ENCODE results near the gene CALCOCO2. TPM values are rescaled to one million over a fixed set of nuclear protein-coding genes. Genes with fewer than 3 reads are reported as not detected.

CALCOCO2 gene
- total and polyA plus RNA-seq, 4 donors: 23.0 to 64.9 (median 44.0) TPM

DNA sequence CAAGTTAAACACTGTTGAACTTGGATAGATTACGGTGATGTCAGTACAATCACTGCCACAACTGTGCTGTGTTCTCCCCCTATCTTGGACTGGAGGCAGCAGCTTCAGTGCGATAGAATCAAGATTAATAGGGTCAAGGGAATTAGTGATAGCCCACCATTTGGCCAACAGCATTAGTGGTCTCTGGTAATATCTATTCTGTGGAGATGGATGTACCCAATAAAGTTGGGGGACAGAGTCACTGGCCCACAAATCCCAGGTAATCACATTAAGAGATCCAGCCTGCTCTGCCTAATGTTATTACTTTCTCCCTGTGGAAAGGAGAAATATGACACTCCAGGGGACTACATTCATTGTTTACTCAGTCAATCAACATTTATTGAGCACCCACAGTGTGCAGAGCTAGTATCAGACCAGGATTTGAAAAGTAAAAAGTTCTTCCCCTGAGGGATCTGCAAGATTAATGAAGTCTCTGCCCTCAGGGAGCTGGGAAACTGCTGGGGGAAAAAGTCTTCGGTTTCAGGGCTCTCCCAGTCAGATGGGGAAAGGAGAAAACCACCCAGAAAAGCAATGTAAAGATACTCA, 38.2 kb downstream of the CALCOCO2 start:
- Histone ChIP-seq H3K4me3 (ENCODE audit: low read depth in 1 of 3, low read length in 3 of 3) (no peak overlapping the region), H3K4me1 (ENCODE audit: control insufficient read depth in 4 of 4, insufficient read depth in 4 of 4, low read length in 3 of 4) (peaks cover 10 to 34% (median 18%) of the 10 kb centered on the region in 4 donors), H3K36me3 (ENCODE audit: control insufficient read depth in 4 of 4, insufficient read depth in 3 of 4, low read depth in 1 of 4, low read length in 3 of 4) (peaks cover 0 to 17% (median 6%) of the 10 kb centered on the region in 4 donors), H3K9ac (ENCODE audit: low read depth in 1 of 2, low read length in 2 of 2) (no peak overlapping the region), H3K27me3 (ENCODE audit: control insufficient read depth in 4 of 4, insufficient read depth in 4 of 4, low read length in 3 of 4) (no peaks in the 10 kb centered on the region), H3K9me3 (ENCODE audit: control insufficient read depth in 4 of 4, low read length in 3 of 4) (no peaks in the 10 kb centered on the region), H3K27ac (ENCODE audit: low read depth in 1 of 2, low read length in 2 of 2) (no peak overlapping the region)
- DNase-seq (ENCODE audit: low spot score): no peak
- WGBS: 74% methylated on average over 3 of the region's 3 CpGs
- TF ChIP-seq GABPA (IDR thresholded peaks at IDR 0.05 in 1 of 2, conservative IDR thresholded peaks at IDR 0.05 in 1 of 2): no peak
- TF ChIP-seq, protein P1, sequence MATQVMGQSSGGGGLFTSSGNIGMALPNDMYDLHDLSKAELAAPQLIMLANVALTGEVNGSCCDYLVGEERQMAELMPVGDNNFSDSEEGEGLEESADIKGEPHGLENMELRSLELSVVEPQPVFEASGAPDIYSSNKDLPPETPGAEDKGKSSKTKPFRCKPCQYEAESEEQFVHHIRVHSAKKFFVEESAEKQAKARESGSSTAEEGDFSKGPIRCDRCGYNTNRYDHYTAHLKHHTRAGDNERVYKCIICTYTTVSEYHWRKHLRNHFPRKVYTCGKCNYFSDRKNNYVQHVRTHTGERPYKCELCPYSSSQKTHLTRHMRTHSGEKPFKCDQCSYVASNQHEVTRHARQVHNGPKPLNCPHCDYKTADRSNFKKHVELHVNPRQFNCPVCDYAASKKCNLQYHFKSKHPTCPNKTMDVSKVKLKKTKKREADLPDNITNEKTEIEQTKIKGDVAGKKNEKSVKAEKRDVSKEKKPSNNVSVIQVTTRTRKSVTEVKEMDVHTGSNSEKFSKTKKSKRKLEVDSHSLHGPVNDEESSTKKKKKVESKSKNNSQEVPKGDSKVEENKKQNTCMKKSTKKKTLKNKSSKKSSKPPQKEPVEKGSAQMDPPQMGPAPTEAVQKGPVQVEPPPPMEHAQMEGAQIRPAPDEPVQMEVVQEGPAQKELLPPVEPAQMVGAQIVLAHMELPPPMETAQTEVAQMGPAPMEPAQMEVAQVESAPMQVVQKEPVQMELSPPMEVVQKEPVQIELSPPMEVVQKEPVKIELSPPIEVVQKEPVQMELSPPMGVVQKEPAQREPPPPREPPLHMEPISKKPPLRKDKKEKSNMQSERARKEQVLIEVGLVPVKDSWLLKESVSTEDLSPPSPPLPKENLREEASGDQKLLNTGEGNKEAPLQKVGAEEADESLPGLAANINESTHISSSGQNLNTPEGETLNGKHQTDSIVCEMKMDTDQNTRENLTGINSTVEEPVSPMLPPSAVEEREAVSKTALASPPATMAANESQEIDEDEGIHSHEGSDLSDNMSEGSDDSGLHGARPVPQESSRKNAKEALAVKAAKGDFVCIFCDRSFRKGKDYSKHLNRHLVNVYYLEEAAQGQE (IDR thresholded peaks at IDR 0.05): no peak
- no peak for TF ChIP-seq FOXA2 (IDR thresholded peaks at IDR 0.05)
- no peak for TF ChIP-seq FOXA1 (IDR thresholded peaks at IDR 0.05)
- TF ChIP-seq, protein P2, sequence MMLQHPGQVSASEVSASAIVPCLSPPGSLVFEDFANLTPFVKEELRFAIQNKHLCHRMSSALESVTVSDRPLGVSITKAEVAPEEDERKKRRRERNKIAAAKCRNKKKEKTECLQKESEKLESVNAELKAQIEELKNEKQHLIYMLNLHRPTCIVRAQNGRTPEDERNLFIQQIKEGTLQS (IDR thresholded peaks at IDR 0.05): no peak
- TF ChIP-seq SP1 (IDR thresholded peaks at IDR 0.05): no peak
- TF ChIP-seq HNF4G (IDR thresholded peaks at IDR 0.05): no peak
- TF ChIP-seq RXRA (IDR thresholded peaks at IDR 0.05): no peak

DNA sequence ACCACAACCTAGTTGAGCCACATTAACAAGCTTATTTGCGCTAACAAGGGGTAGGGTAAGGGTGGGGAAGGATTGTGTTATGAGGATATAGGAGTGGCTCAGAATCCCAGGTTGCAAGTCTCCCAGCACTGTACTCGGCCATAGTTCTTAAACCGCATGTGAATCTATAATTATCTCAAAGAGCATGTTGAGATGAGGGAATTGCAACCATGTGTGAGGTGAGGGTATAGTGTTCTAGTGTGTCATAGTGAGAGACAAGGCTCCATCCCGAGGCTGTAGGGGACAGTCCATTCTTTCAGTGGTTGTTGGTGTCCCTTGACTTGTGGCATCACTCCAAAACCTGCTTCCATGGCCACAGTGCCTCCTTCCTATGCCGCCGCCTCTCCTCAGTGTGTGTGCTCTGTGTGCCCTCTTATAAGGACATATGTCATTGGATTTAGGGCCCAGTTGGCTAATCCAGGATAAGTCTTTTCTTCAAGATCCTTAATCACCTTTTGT, 39.0 kb downstream of the CALCOCO2 start:
- TF ChIP-seq EGR1 (IDR thresholded peaks at IDR 0.05; ENCODE audit: low read depth in 2 of 2) (no peak), FOXA2 (IDR thresholded peaks at IDR 0.05) (no peak), GABPA (IDR thresholded peaks at IDR 0.05 in 1 of 2, conservative IDR thresholded peaks at IDR 0.05 in 1 of 2) (no peak), FOXA1 (IDR thresholded peaks at IDR 0.05) (no peak), TAF1 (conservative IDR thresholded peaks at IDR 0.05) (no peak), HNF4A (conservative IDR thresholded peaks at IDR 0.05) (no peak), HNF4G (IDR thresholded peaks at IDR 0.05) (no peak), JUND (IDR thresholded peaks at IDR 0.05) (no peak), RXRA (IDR thresholded peaks at IDR 0.05) (no peak), RAD21 (IDR thresholded peaks at IDR 0.05) (no peak)
- TF ChIP-seq, protein P2 (IDR thresholded peaks at IDR 0.05): no peak
- TF ChIP-seq, protein P1 (IDR thresholded peaks at IDR 0.05): no peak
- TF ChIP-seq, protein P3, sequence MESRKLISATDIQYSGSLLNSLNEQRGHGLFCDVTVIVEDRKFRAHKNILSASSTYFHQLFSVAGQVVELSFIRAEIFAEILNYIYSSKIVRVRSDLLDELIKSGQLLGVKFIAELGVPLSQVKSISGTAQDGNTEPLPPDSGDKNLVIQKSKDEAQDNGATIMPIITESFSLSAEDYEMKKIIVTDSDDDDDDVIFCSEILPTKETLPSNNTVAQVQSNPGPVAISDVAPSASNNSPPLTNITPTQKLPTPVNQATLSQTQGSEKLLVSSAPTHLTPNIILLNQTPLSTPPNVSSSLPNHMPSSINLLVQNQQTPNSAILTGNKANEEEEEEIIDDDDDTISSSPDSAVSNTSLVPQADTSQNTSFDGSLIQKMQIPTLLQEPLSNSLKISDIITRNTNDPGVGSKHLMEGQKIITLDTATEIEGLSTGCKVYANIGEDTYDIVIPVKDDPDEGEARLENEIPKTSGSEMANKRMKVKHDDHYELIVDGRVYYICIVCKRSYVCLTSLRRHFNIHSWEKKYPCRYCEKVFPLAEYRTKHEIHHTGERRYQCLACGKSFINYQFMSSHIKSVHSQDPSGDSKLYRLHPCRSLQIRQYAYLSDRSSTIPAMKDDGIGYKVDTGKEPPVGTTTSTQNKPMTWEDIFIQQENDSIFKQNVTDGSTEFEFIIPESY (IDR thresholded peaks at IDR 0.05): no peak
- Histone ChIP-seq H3K4me1 (ENCODE audit: control insufficient read depth in 4 of 4, insufficient read depth in 4 of 4, low read length in 3 of 4) (peaks cover 10 to 34% (median 18%) of the 10 kb centered on the region in 4 donors), H3K27ac (ENCODE audit: low read depth in 1 of 2, low read length in 2 of 2) (no peak overlapping the region)

More for the DNA sequence above, 39.0 kb downstream of the CALCOCO2 start:
- DNase-seq (ENCODE audit: low spot score): no peak
- Histone ChIP-seq H3K9me3 (ENCODE audit: control insufficient read depth in 4 of 4, low read length in 3 of 4) (no peaks in the 10 kb centered on the region), H3K36me3 (ENCODE audit: control insufficient read depth in 4 of 4, insufficient read depth in 3 of 4, low read depth in 1 of 4, low read length in 3 of 4) (peaks cover 0 to 9% (median 2%) of the 10 kb centered on the region in 4 donors), H3K9ac (ENCODE audit: low read depth in 1 of 2, low read length in 2 of 2) (no peak overlapping the region), H3K4me3 (ENCODE audit: low read depth in 1 of 3, low read length in 3 of 3) (no peak overlapping the region), H3K27me3 (ENCODE audit: control insufficient read depth in 4 of 4, insufficient read depth in 4 of 4, low read length in 3 of 4) (no peaks in the 10 kb centered on the region)
- 77% methylated on average over 6 of the region's 6 CpGs for WGBS

Data from liver (tissue), 9 donors.